Stimulated activated CD8-positive, alpha-beta memory T cell treated with anti-CD3 and anti-CD28 coated beads, Interleukin-12 subunit alpha, Interleukin-12 subunit beta, amount 100 ng/mL, for 24 hours (primary cell): ENCODE results near the gene VPS37D.
A peak's percentile ranks its signal among the peaks of the same experiment; 100 is the strongest.
"Not testable (repeated sequence)": the region's sequence is repeated elsewhere in the genome, so short reads cannot be mapped to it uniquely, and the experiment has no call there.

ENCODE experiments used
- DNase-seq: peaks from one replicate; pipeline ENCODE4 v3.0.0-alpha.2; 2020; ENCODE audit errors: extremely low read depth

VPS37D gene

GRCh38 chr7:73667344-73668102, at the start of gene VPS37D:
Gene VPS37D (plus strand): TSS chr7:73667831. CDS start chr7:73667959, 128 bp downstream.
- peak; percentile 82 for DNase-seq

DNA sequence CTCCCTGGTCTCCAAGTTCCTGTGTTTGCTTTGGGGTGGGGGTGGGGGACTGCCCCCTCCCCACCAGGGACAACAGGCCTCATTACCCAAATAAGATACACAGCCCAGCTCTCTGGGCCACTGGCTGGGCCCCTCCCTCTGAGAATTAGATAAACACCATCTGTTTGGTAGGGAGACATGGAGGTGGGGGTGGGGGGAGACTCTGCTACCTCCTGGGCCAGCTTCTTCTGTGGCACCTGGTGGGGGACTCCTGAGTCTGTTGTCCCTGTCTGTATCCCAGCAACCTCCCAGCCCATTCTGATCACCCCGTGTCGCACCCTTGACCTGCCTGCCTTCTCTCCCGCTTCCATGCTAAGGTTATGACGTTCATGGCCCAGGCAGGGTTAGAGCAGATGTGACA, 49.1 kb upstream of the VPS37D start:
- DNase-seq: no peak

DNA sequence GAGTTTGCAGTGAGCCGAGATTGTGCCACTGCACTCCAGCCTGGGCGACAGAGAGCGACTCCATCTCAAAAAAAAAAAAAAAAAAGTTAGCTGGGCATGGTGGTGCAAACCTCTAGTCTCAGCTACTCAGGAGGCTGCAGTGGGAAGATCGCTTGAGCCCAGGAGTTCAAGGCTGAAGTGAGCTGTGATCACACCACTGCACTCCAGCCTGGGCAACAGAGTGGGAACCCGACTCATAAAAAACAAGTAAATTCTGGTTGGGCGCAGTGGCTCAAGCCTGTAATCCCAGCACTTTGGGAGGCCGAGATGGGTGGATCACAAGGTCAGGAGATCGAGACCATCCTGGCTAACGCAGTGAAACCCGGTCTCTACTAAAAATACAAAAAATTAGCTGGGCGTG, 48.2 kb upstream of the VPS37D start:
- not testable (repeated sequence) for DNase-seq

GRCh38 chr7:73621168-73622063, 46.2 kb upstream of the VPS37D start:
- no peak for DNase-seq

GRCh38 chr7:73622527-73622908, 45.1 kb upstream of the VPS37D start:
- DNase-seq: no peak

DNA sequence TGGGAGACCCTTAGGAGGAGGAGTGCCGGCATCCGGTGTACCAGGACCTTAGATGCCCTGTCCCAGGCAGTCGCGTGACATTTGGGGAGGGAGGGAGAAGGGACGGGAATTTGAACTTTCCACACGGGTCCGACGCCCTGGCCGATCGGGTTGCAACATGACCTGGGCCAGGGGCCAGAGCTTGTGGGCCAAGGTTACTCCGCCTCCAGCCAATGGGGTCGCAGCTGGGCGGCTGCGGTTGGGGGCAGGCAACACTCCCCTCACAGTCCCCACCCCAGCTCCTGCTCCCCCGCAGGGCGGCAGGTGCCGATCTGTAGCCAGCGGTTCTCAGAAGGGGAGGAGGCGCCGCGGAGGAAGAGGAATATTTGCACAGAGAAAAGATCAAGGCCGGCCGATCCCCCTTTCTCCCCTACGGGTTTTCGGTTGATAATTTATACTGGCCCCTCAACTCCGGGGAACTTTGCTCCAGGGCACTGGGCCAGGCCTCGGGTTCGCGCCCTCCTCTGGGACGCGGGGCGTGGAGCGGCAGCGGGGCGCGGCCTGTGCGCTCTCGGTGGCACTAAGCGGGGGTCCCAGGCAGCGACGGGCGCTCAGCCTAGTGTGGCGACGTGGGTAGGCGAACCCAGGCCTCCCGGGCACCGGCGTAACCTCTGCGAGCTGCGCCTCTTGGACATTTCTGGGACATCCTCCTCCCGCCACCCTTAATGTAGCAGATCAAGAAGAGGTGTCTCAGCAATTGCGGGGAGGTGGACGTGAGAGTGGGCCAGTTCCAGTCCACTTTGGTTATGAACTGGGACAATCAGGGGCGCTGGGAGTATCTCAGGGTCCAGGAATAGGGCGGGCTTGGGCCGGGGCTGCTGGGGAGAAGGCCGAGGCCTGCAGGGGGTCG, 44.5 kb upstream of the VPS37D start:
- DNase-seq: no peak

GRCh38 chr7:73623798-73624668, 43.6 kb upstream of the VPS37D start, which contains the start of gene MLXIPL:
Gene MLXIPL (minus strand): TSS chr7:73624522. CDS start chr7:73624492, 30 bp downstream.
- DNase-seq: peak; percentile 39

GRCh38 chr7:73624669-73625001, 43.0 kb upstream of the VPS37D start:
- DNase-seq: no peak

DNA sequence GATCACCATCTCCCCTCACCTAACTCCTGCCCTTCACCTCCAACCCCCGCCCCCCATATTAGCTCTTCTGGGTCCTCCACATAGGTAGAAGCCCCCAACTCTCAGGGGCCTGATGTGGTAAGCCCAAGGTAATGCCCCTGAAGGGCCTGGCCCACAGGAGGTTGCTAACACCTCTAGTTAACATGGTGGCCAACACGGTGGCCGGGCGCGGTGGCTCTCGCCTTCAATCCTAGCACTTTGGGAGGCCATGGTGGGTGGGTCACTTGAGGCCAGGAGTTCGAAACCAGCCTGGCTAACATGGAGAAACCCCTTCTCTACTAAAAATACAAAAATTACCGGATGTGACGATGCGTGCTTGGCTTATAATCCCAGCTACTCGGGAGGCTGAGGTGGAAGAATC, 42.4 kb upstream of the VPS37D start:
- DNase-seq: no peak

DNA sequence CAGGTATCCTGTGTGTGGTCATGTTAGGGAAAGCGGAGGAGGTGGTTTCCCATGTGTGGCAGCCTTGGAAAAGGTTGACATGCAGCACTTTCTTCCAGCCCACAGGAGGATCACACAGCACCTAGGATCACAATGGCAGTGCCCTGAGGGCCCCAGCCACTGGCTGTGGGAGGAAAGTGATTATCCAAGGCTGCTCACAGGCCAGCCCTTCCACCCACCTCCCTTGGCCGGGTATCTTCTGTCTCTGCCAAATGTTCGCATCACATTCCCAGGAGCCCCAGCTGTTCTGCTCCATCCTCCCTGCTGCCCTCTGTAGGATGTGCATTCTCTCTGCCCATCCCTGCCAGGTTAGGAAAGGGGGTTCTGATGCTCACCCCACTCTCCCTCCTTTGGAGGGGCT, 40.8 kb upstream of the VPS37D start:
- no peak for DNase-seq

DNA sequence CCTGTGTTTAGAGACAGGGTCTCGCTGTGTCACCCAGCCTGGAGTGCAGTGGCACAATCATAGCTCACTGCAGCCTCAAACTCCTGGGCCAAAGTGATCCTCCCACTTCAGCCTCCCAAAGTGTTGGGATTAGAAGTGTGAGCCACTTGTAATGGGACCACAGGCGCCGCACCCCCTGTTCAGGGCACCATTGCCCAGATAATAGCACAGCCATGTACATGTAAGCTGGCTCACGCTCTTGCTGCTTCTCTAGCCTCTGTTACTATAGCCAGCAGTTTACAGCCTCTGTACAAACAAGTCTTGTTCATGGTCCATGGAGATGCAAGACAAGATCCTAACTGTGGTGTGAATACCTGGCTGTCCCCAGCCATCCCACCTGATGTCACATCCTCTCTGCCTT, 39.1 kb upstream of the VPS37D start:
- DNase-seq: no peak

- no peak for DNase-seq
Observed at GRCh38 chr7:73631558-73631957, 36.1 kb upstream of the VPS37D start.

DNA sequence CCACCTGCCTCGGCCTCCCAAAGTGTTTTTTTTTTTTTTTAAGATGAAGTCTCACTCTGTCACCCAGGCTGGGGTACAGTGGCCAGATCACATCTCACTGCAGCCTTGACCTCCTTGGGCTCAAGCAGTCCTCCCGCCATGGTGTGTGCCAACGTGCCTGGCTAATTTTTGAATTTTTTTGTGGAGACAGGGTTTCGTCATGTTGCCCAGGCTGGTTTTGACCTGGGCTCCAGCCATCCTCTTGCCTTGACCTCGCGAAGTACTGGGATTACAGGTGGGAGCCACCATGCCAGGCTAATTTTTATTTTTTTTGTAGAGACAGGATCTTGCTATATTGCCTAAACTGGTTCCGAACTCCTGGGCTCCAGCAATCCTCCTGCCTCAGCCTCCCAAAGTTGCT, 34.3 kb upstream of the VPS37D start:
- DNase-seq: no peak

DNA sequence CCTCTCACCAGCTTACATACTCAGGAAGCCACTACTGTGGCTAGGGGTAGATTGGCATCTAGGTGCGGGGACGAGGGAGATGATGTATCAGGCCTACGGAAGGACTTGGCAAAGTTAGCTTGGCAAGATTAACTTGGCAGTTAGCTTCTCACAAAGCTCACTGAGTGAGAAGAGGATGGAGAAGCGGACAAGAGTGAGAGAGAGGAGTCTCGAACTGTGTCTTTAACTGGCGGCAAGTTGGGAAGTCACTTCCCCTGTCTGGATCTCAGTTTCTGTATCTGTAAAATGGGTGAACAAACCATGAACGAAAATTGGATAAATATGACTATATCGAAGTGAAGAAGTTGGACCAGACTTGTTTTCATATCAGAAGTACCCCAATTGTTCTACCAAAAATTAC, 33.8 kb upstream of the VPS37D start:
- no peak for DNase-seq

DNA sequence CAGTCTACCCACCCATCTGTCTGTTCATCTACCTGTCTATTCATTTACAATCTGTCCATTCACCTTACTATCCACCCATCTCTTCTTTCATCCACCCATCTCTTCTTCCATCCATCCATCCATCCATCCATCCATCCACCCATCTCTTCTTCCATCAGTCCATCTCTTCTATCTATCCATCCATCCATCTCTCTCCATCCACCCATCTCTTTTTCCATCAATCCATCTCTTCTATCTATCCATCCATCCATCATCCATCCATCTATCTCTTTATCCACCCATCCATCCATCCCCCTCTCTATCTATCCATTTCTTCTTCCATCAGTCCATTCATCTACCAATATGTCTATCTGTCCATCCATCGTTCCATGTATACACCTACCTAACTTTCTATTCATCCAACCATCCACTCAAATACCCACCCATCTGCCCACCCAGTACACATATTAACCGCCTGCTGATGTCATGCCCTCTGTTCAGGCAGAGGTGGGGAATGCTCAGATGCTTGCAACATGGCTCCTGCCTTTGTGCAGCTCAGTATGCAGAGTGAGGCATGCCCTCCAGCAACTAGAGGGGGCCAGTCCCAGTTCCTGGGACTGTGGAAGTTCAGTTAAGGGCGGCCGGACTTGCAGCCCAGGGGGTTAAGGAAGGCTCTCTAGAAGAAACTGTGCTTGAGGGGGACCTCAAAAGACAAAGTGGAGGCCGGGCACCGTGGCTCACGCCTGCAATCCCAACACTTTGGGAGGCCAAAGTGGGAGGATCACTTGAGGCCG, 32.0 kb upstream of the VPS37D start:
- DNase-seq: no peak

- no peak for DNase-seq
Observed at GRCh38 chr7:73638911-73639310, 28.7 kb upstream of the VPS37D start.

DNA sequence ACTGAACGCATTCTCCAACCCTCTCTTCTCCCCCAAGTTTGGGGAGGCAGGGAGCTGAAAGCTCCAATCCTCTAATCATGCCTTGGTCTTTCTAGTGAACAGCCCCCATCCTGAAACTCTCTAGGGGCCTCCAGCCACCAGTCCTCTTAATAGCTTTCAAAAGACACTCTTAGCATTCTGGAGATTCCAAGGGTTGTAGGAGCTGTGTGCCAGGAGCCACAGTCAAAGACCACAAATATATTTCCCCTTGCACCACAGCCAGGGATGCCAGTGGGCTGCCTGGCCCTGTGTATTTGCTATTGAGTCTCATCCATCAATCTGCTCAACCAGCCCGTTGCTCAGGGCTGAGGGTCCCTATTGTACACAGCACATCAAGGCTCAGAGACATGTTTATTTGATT, 24.8 kb upstream of the VPS37D start:
- no peak for DNase-seq

GRCh38 chr7:73644688-73645286, 22.8 kb upstream of the VPS37D start:
- DNase-seq: no peak

GRCh38 chr7:73645643-73646174, 21.9 kb upstream of the VPS37D start:
- DNase-seq: no peak
